Activated CD8-positive, alpha-beta memory T cell treated with anti-CD3 and anti-CD28 coated beads, Interleukin-2, amount 50 U/mL, for 24 hours (primary cell): ENCODE data around the gene CREB3L2.

ENCODE experiments used
- DNase-seq: peaks from one replicate; pipeline ENCODE4 v3.0.0-alpha.2; 2020; ENCODE audit errors: extremely low read depth

Gene CREB3L2

GRCh38 chr7:137871170-137871915 is 130.5 kb downstream of the CREB3L2 start:
- DNase-seq = no peak

- no peak for DNase-seq
These were observed 131.2 kb downstream of the CREB3L2 start for GRCh38 chr7:137870684-137871083.

GRCh38 chr7:137870078-137870477 is 131.8 kb downstream of the CREB3L2 start:
- no peak for DNase-seq

GRCh38 chr7:137869260-137869659 is 132.6 kb downstream of the CREB3L2 start:
- no peak for DNase-seq

DNA sequence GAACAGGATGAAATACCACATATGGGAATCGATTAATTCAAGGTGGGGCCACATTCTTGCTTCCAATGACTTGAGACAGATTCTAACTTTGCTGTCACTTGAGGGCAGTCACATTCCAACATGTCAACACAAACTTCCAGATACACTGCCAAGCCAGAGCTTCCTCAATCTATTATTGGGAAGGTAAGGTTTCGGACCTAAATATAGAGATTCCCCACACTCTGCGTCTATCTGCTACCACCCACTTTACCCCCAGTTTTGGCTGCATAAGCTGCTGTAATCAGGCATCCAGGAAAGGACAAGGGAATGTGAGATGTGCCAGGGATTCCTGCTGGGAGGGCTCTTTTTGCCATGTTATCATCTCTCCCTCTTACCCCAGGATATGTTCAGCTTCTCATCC is 134.6 kb downstream of the CREB3L2 start:
- DNase-seq = no peak

GRCh38 chr7:137865764-137866163 is 136.1 kb downstream of the CREB3L2 start:
- DNase-seq = no peak

DNA sequence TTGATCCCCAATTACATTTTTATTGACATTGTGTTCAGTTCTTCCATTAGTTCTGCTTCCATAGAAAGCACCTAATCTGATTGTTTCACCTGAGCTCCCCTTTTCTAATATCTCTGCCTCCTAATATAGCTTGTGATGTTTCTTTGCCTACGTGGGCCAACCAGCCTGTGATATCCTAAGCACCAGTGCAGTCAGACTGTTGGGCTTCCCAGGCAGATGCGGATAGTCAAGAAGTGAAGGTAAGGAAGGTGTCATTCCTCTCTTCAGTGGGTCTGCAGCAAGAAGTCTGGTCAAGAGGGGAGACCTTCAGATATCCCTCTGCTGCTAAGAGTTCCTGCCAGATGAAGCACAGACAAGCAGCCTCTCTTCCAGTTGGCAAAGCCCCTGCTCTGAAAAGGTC is 138.9 kb downstream of the CREB3L2 start:
- DNase-seq = no peak

DNA sequence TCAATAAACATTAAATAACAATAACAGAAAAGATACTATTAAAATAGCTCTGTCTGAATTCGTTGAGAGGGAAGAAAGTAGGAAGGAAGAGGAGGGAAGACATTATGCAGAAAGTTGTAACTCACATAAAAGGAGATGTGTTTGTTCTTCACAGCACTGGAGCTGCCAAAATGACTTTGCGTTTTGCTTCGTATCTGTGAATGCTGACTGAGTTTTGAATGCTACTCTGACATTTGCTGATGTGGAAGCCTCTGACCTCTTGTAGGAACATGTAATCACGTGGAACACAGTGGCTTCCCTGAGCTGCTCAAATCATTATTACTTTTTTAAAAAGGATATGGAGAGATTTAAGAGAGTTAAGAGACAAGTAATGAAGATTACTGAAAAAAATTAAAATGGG is 139.5 kb downstream of the CREB3L2 start:
- no peak for DNase-seq

DNA sequence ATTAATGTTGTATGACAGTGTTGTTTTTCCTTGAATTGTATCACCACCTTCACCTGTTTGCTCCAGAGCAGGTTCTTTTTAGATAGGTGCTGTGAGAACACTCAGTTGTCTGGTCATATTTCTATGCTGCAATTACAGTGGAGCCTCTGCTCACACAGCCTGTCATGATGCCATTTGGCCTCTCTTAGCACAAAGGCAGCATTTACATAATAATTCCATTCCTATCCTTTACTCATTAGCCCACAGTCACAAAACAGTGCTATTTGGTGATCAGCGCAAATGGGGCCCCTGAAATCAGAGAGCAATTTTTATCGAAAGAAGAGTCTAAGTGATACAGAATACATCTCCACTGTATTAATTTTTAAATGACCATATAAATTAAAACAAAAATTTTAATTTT is 141.3 kb downstream of the CREB3L2 start:
- DNase-seq = no peak

GRCh38 chr7:137853053-137853452 is 148.8 kb downstream of the CREB3L2 start:
- DNase-seq = no peak

GRCh38 chr7:137852108-137852507 is 149.8 kb downstream of the CREB3L2 start:
- no peak for DNase-seq

DNA sequence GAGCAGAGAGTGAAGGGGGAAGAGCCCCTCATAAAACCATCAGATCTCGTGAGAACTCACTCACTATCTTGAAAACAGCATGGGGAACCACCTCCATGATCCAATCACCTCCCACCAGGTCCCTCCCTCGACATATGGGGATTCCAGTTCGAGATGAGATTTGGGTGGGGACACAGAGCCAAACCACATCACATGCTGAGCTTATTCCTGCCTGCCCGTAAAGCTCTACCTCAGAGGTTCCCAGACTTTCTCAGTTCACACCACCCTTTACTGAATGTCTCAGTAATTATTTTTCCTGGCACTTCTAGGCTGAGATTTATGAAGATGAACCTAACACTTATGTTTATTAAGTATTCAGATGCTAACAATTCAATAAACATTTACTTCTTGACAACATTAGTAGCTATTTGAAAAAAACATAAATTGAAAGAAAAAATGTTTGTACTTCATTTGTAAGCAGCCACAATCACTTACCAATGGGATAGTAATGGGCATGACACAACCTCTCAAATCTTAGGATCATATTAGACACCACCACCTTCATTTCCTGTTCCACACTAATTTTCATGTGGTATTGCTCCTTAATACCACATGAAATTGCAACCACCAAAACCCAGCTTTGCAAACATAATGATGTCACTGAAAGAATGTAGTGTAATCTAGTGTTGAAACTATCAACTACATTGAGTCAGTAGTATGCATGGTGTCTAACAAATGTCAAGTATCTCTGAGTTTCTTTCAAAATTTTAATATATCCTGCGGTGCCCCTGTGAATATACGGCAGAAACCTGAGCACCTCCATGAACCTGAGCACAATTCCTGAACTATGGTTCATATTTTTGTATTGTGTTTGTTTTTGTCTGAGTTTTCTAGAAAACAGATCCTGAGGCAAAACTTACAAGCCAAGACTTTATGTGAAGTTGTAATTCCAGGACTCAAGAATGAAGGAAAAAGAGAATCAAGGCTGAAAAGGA is 150.6 kb downstream of the CREB3L2 start:
- no peak for DNase-seq

GRCh38 chr7:137850571-137850970 is 151.3 kb downstream of the CREB3L2 start:
- no peak for DNase-seq

- DNase-seq = no peak
These were observed 153.8 kb downstream of the CREB3L2 start for GRCh38 chr7:137848095-137848494.

DNA sequence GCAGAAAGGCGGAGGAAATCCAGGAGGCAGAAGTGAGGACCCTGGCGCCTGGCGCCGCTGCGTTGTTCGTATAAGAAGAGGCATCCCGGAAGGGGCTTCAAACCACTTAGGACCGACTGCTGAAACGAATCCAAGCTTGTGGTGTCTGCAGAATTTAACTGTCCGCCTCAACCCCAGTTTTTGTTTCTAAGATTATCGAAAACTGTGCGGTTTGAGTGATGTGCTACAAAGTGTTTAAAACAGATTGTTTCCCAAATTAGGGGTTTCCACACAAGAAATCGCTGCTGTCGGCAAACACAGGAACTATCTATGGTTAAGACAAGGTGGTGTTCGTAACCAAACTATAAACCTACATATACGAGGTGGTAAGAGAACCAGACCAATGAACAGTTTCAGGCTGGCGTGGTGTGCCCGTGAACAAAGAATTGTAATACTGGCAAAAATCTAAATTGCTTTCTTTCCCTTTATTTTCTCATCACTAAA is 154.3 kb downstream of the CREB3L2 start:
- no peak for DNase-seq

GRCh38 chr7:137846827-137847567 is 154.9 kb downstream of the CREB3L2 start, which contains the start of gene DGKI:
TSS of gene DGKI (minus strand) at chr7:137846974.
- no peak for DNase-seq

DNA sequence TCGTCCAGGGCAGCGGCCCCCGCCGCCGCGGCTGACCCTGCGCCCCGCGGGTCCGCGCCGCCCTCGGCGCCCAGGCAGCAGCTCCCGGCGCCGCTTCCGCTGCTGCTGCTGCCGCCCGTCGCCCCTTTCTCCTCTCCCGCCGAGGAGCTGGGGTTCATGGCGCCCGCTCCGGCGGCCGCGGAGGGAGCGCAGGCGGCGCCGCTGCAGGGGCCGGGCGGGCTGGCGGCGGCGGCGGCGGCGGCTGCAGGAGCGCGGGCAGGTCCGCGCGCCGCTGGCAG is 155.4 kb downstream of the CREB3L2 start:
- DNase-seq = no peak

- no peak for DNase-seq
These were observed 157.0 kb downstream of the CREB3L2 start for GRCh38 chr7:137844677-137845425.

DNA sequence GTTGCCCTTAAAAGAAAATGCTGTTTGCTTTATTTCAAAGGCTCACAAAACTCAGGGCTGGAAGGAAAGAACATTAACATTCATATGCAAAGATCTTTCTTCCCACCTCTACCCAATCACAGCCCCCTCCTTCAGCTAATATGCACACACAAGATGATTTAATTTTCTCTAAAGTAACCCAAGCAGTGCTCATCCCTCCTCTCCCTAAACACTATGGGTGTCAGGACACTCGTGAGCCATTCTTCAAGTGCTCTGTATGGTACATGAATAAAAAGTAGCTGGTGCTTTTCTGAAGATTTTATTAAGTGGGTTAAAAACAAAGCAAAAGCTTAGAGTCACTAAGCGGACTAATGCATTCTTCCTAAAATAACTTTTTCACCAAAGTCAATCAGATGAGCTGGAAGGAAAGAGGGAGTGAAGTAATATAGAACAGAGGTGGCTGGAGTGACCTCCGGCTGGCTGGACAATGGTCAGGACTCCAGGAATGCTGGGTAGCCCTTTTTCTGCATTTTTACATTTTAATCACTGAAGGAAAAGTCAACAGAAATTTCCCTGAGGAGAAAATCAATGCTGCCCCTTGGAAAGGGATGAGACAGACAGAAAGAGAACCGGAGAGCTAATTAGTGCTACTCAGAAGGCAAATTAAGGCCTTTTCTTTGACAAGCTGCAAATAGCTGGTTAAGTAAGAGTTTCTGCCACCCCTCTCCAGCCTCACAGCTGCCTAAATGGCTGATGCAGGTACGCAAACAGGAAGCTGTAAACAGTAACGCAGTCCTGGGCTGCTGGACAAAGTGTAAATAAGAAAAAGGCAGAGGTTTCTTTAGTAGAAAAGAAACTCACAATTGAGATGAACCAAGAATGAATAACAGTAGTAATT is 161.7 kb downstream of the CREB3L2 start:
- no peak for DNase-seq

- no peak for DNase-seq
These were observed 163.1 kb downstream of the CREB3L2 start for GRCh38 chr7:137838706-137839315.
